Transverse colon (tissue), 4 donors: Measurements from ENCODE around the gene CRB1. TPM values are rescaled to one million over a fixed set of nuclear protein-coding genes. Genes with fewer than 3 reads are reported as not detected.

Experiments used
- DNase-seq: peaks from one replicate; pipeline ENCODE4 v3.0.0-alpha.2; 2019
- H3K27ac ChIP-seq, 4 donors: fragments of 200-600 bp; sonication (generic); 2 replicates each; pipeline ENCODE4 v1.5.1; 2016 to 2018; ENCODE audit warnings: inconsistent platforms in 4 of 4
- H3K27me3 ChIP-seq: fragments of 200-600 bp; sonication (generic); 2 replicates; pipeline ENCODE4 v1.5.1; 2017; ENCODE audit warnings: inconsistent platforms
- H3K36me3 ChIP-seq, 4 donors: fragments of 200-600 bp; sonication (generic); 2 replicates each; pipeline ENCODE4 v1.5.1; 2017 to 2019; ENCODE audit warnings: inconsistent platforms in 4 of 4
- H3K4me1 ChIP-seq, 4 donors: fragments of 200-600 bp; sonication (generic); 2 replicates each; pipeline ENCODE4 v1.5.1; 2017 to 2020; ENCODE audit warnings: inconsistent platforms in 4 of 4
- H3K4me3 ChIP-seq, 4 donors: fragments of 200-600 bp; sonication (generic); 1 replicate in 1 of 4; 2 replicates in 3 of 4; pipeline versions ENCODE4 v1.5.1 to v1.6.1; 2017 to 2019; ENCODE audit warnings: inconsistent platforms in 4 of 4
- H3K9me3 ChIP-seq, 2 donors: fragments of 200-600 bp; sonication (generic); 2 replicates each; pipeline ENCODE4 v1.5.1; 2017 to 2019; ENCODE audit warnings: inconsistent platforms in 2 of 2
- CTCF ChIP-seq, 5 experiments: fragments of 200-600 bp in 3 of 5; fragments of 450-650 bp in 2 of 5; sonication (generic) in 3 of 5; IDR thresholded peaks; 1 replicate in 2 of 5; 2 replicates in 3 of 5; pipeline ENCODE4 v1.5.1; 2016 to 2017; ENCODE audit warnings: antibody characterized with exemption in 5 of 5, inconsistent platforms in 3 of 5, mild to moderate bottlenecking in 2 of 5, moderate library complexity in 1 of 5
- EP300 ChIP-seq: sonication (generic); formaldehyde crosslinking; IDR thresholded peaks from one replicate; pipeline ENCODE4 v1.6.1; 2017; ENCODE audit warnings: antibody characterized with exemption, low read depth
- POLR2A ChIP-seq: fragments of 450-650 bp; IDR thresholded peaks from one replicate; pipeline ENCODE4 v1.6.1; 2016; ENCODE audit warnings: antibody characterized with exemption, mild to moderate bottlenecking, moderate library complexity
- POLR2AphosphoS5 ChIP-seq, 3 donors: sonication (generic); formaldehyde crosslinking; IDR thresholded peaks; one replicate each; pipeline ENCODE4 v1.6.1; 2016; ENCODE audit warnings: antibody characterized with exemption in 3 of 3
- WGBS, 2 donors: methylation state at CpG; one replicate each; pipeline ENCODE4 v1.1.5; 2018; ENCODE audit warnings: low coverage in 1 of 2; 5-methylcytosine and 5-hydroxymethylcytosine counted together
- in situ Hi-C, 4 donors: fragments of 200-750 bp; cut with MboI; loops; one replicate each; pipeline versions ENCODE4 v1.15.0 to v1.15.1; 2017; ENCODE audit warnings: low sequenced_read_pairs in 3 of 4, low pct_ligation_motif_present in 1 of 4, low pct_unique_long_range_greater_than_20kb in 1 of 4
- intact Hi-C: fragments of 100-400 bp; cut with DNase I; formaldehyde crosslinking; loops from one replicate; pipeline ENCODE4 v1.15.1; 2023; ENCODE audit warnings: low total_unique reads
- total RNA-seq, 4 donors: library from RNA; depleted of rRNA; stranded (reverse); fragments of >200 nt; gene quantifications; one replicate each; pipeline ENCODE4 v1.1.0, GENCODE V29; 2016

Gene CRB1
- total RNA-seq: 1 to 10 TPM in 1 of 4 donors, under 1 TPM in 2, not detected in 1; 0.14 to 2.8 (median 0.32) TPM

- H3K4me3 ChIP-seq: no peak within 1 kb of the TSS
- intact Hi-C loops (no loop called here), in situ Hi-C loops (no loop called here)
- no peak for DNase-seq
- H3K9me3 ChIP-seq: no peaks in the 10 kb centered on the region
- WGBS, 2 donors: 25 to 55% methylated on average over 2 to 4 of the region's 4 CpGs
- H3K4me1 ChIP-seq: no peaks in the 10 kb centered on the region
- H3K27me3 ChIP-seq: no peaks in the 10 kb centered on the region
- no peak within 1 kb of the TSS for H3K27ac ChIP-seq
- TF ChIP-seq CTCF (IDR thresholded peaks at IDR 0.05): no peak
- no peak for TF ChIP-seq POLR2AphosphoS5 (IDR thresholded peaks at IDR 0.05)
- TF ChIP-seq POLR2A: no peak
- no peak for TF ChIP-seq EP300
- no peaks in the 10 kb centered on the region for H3K36me3 ChIP-seq
Observed at GRCh38 chr1:197268012-197268411, at the start of gene CRB1. TSS of gene CRB1 (plus strand) at chr1:197268252. CDS start at chr1:197268413, 161 bp downstream.

DNA sequence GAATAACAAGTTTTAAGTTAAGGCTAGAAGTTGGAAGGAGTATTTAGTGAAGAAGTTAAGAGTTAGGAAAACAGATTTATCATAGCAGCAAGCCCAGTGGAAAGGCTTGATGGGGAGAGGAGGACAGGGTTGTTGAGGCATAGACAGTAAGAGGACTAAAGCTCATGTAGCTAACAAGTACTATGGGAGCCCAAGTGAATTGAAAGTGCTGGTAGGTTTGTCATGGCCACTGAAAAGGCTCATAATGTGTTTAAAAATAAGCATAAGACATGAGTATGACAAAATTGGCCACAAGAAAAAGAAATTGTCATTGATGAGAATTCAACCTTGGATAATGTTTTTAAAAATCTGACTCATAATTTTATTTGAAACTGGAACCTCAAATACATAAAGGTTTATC lies 49.2 kb upstream of the CRB1 start:
- no peaks in the 10 kb centered on the region for H3K27me3 ChIP-seq
- intact Hi-C loops (no loop called here), in situ Hi-C loops (no loop called here)
- no peaks in the 10 kb centered on the region for H3K9me3 ChIP-seq
- H3K4me1 ChIP-seq: no peaks in the 10 kb centered on the region
- H3K4me3 ChIP-seq: no peak overlapping the region
- no peaks in the 10 kb centered on the region for H3K36me3 ChIP-seq
- no peak overlapping the region for H3K27ac ChIP-seq
- TF ChIP-seq CTCF (IDR thresholded peaks at IDR 0.05) (no peak), EP300 (no peak), POLR2AphosphoS5 (IDR thresholded peaks at IDR 0.05) (no peak)
- no peak for DNase-seq

DNA sequence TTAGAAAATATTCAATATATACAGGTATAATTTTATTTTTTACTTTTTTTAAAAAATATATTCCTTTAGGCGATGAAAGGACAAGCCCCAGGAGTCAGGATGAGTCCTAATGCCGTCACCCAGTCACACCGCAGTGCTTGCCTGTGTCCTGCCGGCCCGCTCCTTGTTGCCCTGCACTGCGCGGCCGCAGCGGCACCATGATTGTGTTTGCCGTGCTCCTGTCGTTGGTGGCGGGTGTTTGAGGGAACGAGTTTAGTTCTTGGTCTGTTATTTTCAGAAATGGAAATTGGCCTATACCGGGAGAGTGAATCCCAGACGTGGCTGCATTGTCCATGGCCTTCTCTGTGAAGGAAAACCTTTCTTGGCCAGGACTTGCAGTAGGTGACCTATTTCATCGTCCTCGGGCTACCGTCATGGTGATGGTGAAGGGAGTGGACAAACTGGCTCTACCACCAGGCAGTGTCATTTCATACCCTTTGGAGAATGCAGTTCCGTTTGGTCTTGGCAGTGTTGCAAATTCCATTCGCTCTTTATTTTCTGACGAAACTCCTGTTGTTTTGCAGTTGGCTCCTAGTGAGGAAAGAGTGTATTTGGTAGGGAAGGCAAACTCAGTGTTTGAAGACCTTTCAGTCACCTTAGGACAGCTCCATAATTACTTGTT lies 45.9 kb upstream of the CRB1 start:
- Histone ChIP-seq H3K27me3 (no peaks in the 10 kb centered on the region), H3K9me3 (no peaks in the 10 kb centered on the region), H3K27ac (no peak overlapping the region), H3K36me3 (no peaks in the 10 kb centered on the region), H3K4me1 (no peaks in the 10 kb centered on the region), H3K4me3 (no peak overlapping the region)
- 90 to 92% methylated on average over 9 to 21 of the region's 21 CpGs for WGBS, 2 donors
- in situ Hi-C loops: no loop called here
- DNase-seq: no peak
- intact Hi-C loops: no loop called here
- TF ChIP-seq CTCF (IDR thresholded peaks at IDR 0.05): no peak
- no peak for TF ChIP-seq EP300
- no peak for TF ChIP-seq POLR2A
- no peak for TF ChIP-seq POLR2AphosphoS5 (IDR thresholded peaks at IDR 0.05)

- in situ Hi-C loops (no loop called here), intact Hi-C loops (no loop called here)
- TF ChIP-seq POLR2A (no peak), POLR2AphosphoS5 (IDR thresholded peaks at IDR 0.05) (no peak), CTCF (IDR thresholded peaks at IDR 0.05) (no peak), EP300 (no peak)
- Histone ChIP-seq H3K9me3 (no peaks in the 10 kb centered on the region), H3K4me1 (no peaks in the 10 kb centered on the region), H3K27ac (no peak overlapping the region), H3K27me3 (no peaks in the 10 kb centered on the region), H3K36me3 (no peaks in the 10 kb centered on the region), H3K4me3 (no peak overlapping the region)
- no peak for DNase-seq
- WGBS, 2 donors: 83 to 97% methylated on average over 1 to 2 of the region's 2 CpGs
Observed at GRCh38 chr1:197222780-197223179, 45.3 kb upstream of the CRB1 start.
